Hematopoietic multipotent progenitor cell treated with erythropoietin and hydrocortisone succinate and interleukin-3 and kit ligand, for 15 days (in vitro differentiated cells): ENCODE results near the gene ZNF281.
"Not testable (repeated sequence)": the region's sequence is repeated elsewhere in the genome, so short reads cannot be mapped to it uniquely, and the experiment has no call there.

Experiments
- DNase-seq: peaks from one replicate; pipeline ENCODE4 v3.0.0-alpha.2; 2015; ENCODE audit warnings: low spot score

Gene ZNF281, protein sequence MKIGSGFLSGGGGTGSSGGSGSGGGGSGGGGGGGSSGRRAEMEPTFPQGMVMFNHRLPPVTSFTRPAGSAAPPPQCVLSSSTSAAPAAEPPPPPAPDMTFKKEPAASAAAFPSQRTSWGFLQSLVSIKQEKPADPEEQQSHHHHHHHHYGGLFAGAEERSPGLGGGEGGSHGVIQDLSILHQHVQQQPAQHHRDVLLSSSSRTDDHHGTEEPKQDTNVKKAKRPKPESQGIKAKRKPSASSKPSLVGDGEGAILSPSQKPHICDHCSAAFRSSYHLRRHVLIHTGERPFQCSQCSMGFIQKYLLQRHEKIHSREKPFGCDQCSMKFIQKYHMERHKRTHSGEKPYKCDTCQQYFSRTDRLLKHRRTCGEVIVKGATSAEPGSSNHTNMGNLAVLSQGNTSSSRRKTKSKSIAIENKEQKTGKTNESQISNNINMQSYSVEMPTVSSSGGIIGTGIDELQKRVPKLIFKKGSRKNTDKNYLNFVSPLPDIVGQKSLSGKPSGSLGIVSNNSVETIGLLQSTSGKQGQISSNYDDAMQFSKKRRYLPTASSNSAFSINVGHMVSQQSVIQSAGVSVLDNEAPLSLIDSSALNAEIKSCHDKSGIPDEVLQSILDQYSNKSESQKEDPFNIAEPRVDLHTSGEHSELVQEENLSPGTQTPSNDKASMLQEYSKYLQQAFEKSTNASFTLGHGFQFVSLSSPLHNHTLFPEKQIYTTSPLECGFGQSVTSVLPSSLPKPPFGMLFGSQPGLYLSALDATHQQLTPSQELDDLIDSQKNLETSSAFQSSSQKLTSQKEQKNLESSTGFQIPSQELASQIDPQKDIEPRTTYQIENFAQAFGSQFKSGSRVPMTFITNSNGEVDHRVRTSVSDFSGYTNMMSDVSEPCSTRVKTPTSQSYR

DNA sequence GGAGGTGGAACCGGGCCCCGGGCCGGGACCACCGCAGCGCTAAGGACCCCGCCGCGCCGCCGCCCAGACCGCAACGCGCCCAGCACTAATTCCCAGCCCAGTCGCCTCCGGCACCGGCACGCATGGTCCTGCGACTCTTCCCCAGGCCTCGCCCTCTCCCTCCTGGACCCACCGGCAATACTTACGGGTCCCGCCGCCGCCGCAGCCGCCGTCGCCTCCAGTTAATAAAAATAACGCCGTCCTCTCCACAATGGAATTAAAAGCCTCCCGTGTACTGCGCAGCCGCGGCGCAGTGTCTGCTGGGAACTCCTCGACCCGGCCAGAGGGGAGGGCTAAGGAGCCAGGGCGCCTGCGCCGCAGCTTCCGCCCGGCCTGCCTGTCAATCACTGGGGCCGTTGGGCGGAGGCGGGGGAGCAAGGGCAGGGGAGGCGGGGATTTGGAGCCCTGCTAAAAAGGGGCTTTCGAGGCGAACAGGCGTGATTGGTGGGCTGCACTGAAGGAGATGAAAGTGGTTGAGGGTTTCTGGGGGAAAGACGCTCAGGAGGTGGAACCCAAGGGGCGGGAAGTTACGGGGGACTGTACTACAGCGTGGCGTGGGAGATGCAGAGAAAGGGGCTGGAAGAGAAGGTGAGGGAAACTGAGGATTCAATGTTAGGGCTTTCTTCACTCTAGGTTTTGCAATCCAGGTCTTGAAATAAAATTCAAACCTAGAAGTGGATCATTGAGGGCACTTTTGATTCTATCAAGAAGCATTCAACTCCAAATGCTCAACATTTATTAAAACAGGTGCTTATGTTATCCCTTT is at the start of gene ZNF281:
TSS of gene ZNF281 (minus strand) at position 276 of the 805 bp plus-strand sequence. CDS start 331 bp downstream, outside the sequence.
- DNase-seq: peak; percentile 92

DNA sequence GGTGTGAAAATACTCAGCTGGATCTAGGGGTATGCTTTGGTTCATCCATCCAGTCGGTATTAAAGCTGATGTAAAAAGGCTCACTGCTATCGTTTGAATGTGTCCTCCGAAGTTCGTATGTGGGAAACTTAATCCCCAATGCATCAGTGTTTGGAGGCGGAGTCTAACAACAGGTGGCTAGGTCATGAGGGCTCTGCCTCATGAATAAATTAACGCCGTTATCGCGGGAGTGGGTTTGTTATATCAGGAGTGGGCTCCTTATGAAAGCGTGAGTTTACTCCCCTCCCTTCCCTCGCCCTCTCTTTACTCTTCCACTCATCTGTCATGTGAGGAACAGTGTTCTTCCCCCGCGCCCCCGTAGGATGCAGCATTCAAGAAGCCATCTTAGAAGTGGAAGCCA is 48.9 kb upstream of the ZNF281 start:
- DNase-seq: no peak

DNA sequence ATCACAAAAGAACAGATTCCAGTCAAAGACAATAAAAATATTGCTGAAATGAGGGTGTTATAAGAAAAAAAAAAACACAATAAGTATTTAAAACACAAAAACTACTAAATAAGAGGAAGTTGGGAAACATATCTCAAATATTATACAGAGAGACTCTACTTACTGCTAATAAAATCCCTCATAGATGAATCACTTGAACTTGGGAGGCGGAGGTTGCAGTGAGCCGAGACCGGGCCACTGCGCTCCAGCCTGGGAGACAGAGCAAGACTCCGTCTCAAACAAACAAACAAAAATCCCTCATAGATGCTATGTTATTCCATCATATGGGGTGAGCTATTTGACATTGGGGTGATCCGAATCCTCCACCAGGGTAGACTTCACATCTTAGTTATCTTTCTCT is 48.0 kb upstream of the ZNF281 start:
- no peak for DNase-seq

DNA sequence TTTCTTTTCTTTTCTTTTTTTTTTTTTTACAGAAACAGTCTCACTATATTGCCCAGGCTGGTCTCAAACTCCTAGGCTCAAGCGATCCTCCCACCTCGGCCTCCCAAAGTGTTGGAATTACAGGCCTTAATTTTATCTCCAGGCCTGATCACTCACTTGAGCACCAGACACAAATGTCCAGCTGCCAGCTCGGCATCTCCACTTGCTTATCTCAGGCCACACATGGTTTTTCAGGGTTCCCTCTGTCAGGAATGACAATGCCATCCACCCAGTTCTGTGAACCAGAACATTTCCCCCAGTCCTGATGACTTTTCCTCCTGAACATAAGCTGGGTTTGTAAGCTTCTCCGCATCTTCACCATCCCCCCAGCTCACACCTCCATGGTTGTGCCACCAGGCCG is 44.6 kb upstream of the ZNF281 start:
- no peak for DNase-seq

DNA sequence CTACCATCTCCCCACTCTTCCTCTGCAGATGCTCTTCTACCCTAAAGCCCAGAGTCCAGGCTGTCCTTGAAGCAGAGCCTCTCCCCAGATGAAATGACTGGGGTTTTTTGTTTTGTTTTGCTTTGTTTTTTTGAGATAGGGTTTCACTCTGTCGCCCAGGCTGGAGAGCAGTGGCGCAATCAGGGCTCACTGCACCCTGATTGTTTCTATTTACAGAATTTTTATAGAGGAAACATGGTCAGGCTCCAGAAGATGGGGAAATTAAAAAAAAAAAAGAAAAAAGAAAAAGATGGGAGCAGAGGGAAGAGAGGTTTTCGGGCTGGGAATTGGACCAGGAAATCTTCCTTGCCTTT is 43.7 kb upstream of the ZNF281 start:
- no peak for DNase-seq

DNA sequence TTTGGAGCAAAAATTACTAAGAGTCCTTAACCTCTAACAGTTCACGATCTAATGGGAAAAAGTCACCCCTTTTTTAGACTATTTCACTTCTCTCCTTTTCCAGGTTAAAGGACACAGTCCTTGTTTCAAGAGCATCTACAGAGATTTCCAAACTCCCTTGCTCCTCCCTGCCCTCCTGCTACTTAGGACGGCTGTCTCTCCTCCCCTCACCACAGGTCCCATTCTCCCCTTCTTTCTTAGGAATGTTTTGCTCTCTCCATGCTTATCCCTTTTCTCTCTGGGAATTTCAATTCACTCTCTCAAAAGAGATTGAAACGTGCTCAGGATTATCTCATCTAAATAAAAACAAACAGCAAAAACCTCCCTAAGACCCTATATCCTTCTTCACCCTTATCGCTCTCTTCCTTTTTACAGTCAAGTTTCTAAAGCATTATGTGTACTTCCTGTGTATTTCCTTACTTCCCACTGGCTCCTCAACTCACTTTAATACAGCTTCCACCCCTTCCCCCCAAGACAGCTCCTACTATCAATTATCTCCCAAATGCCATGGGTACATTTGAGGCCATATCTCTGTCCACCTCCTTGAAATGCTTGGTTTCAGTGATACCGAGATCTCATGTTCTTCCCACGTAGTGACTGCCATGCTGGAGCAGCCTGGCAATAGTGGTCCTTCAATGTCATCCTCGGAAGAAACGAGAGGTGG is 43.2 kb upstream of the ZNF281 start:
- no peak for DNase-seq

DNA sequence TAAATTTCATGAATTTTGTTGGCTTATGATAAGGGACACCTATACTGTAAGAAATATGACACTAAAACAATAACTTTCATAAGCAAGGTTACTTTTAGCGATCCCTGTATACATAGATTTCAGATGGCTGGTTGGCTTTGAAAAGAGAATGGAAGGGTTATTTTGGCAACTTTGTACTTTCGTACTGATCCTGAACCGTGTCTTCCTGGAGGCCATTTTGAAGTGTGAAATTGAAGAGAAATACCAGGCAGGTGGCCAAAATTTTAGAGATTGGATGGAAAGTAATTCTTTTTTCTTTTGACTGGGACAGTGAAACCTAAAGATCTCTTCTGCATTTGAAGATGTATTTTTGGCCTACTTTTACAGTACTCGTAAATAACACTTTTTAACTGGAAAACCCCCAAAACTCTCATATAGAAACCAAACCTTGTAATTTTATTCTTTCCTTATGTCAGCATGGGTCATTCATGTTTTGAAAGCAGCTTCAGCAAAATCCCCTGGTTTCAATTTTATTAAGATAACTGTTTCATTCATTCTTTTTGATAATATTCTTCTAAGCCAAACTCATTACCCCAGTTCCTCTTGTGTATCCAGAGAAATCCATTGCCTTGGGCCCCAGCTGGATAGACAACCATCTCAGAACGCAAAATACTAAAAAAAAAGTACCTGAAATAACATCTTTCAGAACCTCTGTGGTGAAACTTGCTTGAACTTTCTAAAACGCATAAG is 38.4 kb upstream of the ZNF281 start:
- no peak for DNase-seq

DNA sequence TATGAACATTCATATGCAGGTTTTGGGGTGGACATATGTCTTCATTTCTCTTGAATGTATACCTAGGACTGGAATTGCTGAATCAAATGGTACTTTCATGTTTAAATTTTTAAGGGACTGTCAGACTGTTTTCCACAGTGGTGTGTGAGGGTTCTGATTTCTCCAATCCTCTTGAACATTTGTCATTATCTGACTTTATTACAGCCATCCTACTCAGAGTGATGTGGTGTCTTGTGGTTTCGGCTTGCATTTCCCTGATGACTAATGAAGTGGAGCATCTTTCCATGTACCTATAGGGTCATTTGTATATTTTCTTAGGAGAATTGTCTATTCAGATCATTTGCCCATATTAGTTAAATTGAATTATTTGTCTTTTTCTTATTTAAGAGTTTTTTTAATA is 35.4 kb upstream of the ZNF281 start:
- DNase-seq: no peak

DNA sequence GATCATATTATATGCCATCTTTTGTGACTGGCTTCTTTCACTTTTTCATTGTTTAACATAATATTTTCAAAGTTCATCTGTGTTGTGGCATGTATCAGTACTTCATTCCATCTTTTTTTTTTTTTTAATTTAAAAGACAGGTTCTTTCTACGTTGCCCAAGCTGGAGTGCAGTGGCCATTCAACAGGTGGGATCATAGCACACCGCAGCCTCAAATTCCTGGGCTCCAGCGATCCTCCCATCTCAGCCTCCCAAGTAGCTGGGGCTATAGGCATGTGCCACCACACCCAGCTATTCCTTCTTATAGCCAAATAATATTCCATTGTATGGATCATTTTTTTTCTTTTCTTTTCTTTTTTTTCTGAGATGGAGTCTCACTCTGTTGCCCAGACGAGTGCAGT is 34.6 kb upstream of the ZNF281 start:
- DNase-seq: no peak

DNA sequence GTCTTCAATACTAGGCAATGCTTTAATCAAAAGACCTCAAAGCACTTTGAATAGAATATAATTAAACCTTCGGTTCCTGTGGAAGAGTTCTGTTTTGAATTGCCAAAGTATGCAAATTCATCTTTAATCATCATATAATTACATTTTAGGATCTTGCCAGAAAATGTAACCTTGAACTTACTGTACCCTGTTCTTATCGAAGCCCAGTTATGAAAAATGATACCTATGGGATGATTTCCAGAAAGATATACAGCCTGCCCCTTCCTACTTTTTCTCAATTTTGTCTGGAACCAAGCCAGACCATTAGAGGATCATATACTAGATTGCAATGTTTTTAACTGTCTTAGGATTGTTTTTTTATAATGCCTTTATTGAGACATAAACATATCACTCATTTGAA is 34.0 kb upstream of the ZNF281 start:
- DNase-seq: no peak

DNA sequence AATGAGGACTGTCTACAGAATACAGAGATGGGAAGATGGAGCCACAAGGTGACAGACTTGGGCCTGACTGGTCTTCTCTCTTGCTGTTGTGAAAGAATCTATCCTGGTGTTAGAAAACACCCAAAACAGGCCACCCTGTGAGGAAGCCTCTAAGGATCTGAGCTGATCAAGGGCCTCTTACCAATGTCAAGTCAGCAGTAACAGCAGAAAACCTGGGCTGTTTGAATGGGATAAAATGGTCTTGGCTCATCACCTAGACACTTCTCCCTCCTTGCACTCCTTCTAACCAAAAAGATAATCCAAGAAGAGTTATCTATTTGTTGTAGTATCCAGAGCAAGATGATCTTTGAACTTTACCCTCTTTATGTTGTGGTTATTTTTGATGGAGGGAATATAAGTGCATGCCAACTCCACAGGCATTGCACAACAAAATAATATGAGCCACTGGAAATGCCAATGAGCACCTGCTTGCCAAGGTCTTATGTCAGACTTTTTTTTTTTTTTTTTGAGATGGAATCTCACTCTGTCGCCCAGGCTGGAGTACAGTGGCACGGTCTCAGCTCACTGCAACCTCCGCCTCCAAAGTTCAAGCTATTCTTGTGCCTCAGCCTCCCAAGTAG is 32.8 kb upstream of the ZNF281 start:
- no peak for DNase-seq

DNA sequence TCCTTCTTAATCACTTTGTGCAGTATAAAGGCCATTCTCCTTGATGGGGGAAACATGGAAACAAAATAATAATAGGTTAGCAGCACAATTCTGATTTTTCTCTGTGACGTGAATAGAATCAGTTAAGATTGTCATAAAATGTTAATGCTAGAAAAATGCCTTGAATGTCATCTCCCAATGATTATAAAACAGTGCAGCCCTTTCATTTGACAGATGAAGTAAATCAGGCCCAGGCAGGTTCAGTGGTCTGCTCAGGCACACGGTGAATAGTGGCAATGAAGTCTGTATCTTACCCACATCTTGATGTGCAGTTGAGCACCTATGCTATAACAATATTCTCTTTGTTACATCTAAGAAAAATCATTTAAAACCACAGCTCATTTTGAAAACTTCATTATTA is 32.2 kb upstream of the ZNF281 start:
- DNase-seq: no peak

DNA sequence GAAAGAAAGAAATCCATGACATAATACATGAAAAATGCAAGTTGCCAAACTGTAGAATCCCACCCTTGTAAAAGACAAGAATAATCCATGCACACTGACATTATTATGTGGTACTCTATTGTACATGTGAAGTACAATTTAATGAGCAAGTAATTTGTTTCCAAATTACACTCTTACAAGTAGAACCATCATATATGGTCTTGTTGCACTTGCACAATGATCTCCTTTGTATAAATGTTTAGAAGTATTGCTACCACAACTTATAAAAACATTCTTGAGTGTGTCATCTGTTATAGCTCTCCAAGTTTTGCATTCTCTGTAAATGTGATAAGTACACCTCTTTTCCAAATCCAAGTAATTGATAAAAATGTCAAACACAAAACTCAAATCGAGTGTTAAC is 29.1 kb upstream of the ZNF281 start:
- DNase-seq: no peak

DNA sequence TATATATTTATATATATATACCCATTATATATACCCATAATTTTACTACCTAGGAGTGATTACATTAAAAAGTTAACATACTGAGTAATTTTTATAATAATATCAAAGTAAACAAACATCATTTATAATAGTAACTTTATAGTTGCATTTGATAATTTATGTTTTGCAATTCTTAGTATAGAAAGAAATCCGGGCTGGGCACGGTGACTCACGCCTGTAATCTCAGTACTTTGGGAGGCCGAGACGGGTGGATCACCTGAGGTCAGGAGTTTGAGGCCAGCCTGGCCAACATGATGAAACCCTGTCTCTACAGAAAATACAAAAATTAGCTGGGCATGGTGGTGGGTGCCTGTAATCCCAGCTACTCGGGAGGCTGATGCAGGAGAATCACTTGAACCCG is 28.6 kb upstream of the ZNF281 start:
- DNase-seq: not testable (repeated sequence)

DNA sequence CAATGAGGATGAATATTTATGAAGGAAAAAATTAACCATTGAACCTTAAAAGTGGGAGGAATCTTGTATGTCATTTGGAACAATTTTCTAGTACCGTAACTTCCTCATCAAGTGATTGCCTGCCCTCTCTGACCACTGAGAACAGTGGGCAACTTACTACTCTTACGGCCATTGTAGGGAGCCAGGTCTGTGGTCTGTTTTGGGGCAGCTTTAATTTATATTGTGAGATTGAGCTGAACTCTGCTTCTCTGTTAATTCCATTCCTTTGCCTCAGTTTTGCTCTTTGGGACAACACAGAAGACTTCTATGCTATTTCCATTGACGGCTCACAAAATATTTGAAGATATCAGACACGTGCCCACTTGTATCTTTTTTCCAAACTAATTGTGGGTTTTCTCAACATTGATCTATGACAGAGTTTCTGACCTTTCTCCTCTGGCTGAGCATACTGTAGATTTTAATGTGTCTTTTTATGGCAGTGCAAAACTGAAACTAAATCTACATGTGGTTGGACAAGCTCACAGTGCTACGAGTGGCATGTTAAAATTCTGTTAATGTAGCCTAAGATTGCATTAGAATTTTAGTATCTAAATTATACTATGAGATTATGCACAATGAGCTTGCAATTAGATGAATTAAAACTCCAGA is 27.8 kb upstream of the ZNF281 start:
- DNase-seq: no peak

DNA sequence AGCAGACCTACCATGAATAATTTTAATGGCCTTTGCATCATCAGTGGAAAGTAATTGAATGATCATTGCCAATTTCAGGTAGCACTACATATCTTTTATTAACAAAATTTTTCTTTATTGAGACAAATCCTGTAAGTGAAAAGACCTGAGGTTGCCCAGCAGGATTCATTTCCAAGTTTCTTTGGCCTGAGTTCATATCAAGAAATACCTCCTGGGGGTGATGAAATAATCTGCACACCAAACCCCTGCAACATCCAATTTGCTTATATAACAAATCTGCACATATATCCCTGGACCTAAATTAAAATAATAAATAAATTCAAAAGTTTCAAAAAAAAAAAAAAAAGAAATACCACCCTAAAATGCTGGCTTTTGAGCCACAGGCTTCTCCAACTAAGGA is 27.3 kb upstream of the ZNF281 start:
- no peak for DNase-seq

DNA sequence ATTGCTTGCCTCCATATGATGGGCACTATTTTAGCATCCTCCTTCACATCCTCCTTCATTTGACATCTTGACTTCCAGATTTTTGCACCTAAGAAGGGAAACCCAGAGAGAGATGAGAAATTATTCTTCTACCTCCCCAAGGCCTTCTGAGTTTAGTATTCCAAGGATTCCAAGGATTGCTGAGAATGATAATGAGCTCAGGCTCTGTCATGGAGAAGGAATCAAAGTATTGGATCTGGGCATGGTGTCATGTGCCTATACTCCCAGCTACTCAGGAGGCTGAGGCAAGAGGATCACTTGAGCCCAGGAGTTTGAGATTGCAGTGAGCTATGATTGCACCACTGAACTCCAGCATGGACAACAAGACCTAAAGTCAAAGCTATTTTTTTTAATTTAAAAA is 26.6 kb upstream of the ZNF281 start:
- DNase-seq: no peak

DNA sequence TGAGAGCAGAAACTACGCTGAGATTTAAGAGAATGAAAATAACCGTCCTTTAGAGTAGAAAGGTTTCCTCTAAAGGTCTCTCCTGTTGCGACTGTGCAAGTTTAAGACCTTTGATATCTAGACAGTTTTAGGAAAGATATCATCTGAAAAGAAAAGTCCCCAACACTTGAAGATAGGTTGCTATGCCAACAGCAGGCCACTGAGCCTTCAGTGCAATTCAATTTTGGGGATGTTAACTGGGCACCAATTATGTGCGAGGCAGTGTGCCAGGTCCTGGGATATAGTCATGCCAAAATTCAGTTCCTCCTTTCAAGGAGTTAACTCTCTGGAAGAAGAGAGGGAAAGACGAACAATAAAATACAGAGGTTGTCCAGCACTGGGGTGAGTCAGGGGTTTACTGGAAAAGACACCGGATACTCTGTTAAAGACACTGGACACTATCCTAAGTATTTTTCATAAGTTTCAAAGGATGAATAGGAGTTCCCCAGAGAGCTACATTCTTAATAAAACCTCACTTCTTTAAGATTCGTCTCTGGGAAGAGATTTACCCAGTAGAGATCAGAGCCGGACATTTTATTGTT is 25.5 kb upstream of the ZNF281 start:
- no peak for DNase-seq

DNA sequence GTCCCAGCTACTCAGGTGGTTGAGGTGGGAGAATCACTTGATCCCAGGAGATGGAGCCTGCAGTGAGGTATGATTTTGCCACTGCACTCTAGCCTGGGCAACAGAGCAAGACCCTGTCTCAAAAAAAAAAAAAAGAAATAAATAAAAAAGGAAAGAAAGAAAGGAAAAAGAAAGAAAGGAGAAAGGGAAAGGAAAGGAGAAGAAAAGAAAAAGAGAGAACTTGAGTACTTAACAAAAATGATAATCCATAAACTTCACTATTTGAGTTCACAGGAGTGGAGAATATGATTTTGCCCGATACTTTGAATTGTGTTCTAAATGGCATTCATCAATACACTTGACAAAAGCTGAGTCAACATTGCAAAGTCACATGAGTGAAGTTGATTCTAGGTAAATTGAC is 23.8 kb upstream of the ZNF281 start:
- no peak for DNase-seq

DNA sequence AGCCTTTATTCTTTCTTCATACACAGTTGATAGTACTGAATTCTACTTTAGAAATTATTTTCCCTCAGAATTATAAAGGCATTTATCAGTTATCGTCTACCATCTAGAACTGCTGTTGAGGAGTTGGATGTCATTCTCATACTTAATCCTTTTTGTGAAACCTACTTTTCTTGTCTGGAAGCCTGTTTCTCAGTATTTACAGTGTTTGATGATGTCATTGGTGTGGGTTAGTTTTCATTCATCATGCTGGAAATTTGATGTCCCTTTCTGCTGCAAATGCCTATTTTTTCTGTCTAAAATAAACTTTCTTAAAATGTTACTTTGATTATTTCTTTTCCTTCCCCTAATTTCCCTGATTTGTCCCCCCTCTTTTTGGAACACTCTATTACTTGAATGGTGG is 22.8 kb upstream of the ZNF281 start:
- DNase-seq: no peak
